Measurements from ENCODE around the gene RASGRF2.

DNA sequence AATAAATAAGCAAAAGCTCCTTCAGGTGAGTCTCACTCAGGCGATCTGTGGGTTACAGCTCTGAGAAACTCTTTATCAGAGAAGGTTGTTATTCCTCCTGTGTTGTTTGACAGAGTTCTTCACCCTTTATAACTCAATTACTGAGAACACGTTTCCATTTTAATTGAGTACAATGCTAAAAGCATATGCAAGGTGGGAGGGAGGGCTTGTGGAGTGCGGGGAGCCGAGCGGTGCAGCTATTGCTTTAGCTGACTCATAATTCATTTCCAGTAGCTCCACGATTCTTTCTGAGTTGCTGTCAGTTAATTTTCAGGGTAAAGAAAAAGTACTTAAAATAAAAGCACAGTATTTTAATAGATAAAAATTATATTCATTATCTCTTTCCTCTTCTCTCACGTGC, 168.3 kb downstream of the RASGRF2 start:
- TF ChIP-seq, protein P1, sequence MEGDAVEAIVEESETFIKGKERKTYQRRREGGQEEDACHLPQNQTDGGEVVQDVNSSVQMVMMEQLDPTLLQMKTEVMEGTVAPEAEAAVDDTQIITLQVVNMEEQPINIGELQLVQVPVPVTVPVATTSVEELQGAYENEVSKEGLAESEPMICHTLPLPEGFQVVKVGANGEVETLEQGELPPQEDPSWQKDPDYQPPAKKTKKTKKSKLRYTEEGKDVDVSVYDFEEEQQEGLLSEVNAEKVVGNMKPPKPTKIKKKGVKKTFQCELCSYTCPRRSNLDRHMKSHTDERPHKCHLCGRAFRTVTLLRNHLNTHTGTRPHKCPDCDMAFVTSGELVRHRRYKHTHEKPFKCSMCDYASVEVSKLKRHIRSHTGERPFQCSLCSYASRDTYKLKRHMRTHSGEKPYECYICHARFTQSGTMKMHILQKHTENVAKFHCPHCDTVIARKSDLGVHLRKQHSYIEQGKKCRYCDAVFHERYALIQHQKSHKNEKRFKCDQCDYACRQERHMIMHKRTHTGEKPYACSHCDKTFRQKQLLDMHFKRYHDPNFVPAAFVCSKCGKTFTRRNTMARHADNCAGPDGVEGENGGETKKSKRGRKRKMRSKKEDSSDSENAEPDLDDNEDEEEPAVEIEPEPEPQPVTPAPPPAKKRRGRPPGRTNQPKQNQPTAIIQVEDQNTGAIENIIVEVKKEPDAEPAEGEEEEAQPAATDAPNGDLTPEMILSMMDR (IDR thresholded peaks at IDR 0.05), result no peak
- TF ChIP-seq EP300 (IDR thresholded peaks at IDR 0.05), result no peak
- no peak for TF ChIP-seq POLR2A (IDR thresholded peaks at IDR 0.05)
